Brain microvascular endothelial cell (primary cell): ENCODE results near the gene TBCE.

Experiments used
- DNase-seq: peaks from one replicate; pipeline ENCODE4 v3.0.0-alpha.2; 2020
- H3K27ac ChIP-seq: fragments of 250-450 bp; sonication (Bioruptor Pico); 2 replicates; pipeline ENCODE4 v1.5.1; 2020; ENCODE audit warnings: mild to moderate bottlenecking, moderate library complexity
- H3K27me3 ChIP-seq: fragments of 250-450 bp; sonication (Bioruptor Pico); replicated peaks from 2 replicates; pipeline ENCODE4 v1.5.1; 2020; ENCODE audit warnings: mild to moderate bottlenecking
- H3K36me3 ChIP-seq: fragments of 250-450 bp; sonication (Bioruptor Pico); replicated peaks from 2 replicates; pipeline ENCODE4 v1.5.1; 2020; ENCODE audit warnings: mild to moderate bottlenecking
- H3K4me3 ChIP-seq: 2 replicates; pipeline ENCODE4 v1.5.1; 2011; ENCODE audit warnings: low read depth, mild to moderate bottlenecking, control low read depth, low read length, moderate library complexity
- CTCF ChIP-seq: IDR thresholded peaks from 2 replicates; pipeline ENCODE4 v1.5.1; 2011; ENCODE audit warnings: low read depth, mild to moderate bottlenecking, moderate library complexity, low read length, control low read depth, inconsistent platforms; ENCODE audit errors: missing control alignments
- in situ Hi-C: cut with HindIII; loops from 2 replicates; pipeline ENCODE4 v1.10.0; 2017; ENCODE audit warnings: low sequenced_read_pairs, low pct_ligation_motif_present

The TBCE gene

GRCh38 chr1:235403593-235403992, 36.4 kb downstream of the TBCE start:
- Histone ChIP-seq H3K27ac (peak overlapping the region; percentile 45), H3K4me3 (no peak overlapping the region), H3K27me3 (no peaks in the 10 kb centered on the region), H3K36me3 (peaks cover 2% of the 10 kb centered on the region)
- in situ Hi-C loops = no loop called here
- TF ChIP-seq CTCF = no peak
- no peak for DNase-seq

GRCh38 chr1:235404190-235404589, 37.0 kb downstream of the TBCE start:
- in situ Hi-C loops = no loop called here
- no peak for DNase-seq
- no peak for TF ChIP-seq CTCF

GRCh38 chr1:235407419-235407818, 40.2 kb downstream of the TBCE start:
- Histone ChIP-seq H3K27ac (no peak overlapping the region), H3K36me3 (peaks cover 2% of the 10 kb centered on the region), H3K27me3 (no peaks in the 10 kb centered on the region), H3K4me3 (no peak overlapping the region)
- DNase-seq = no peak
- in situ Hi-C loops = no loop called here
- no peak for TF ChIP-seq CTCF

More at GRCh38 chr1:235404190-235404589, 37.0 kb downstream of the TBCE start:
- H3K4me3 ChIP-seq = no peak overlapping the region
- H3K27ac ChIP-seq = peak overlapping the region; percentile 45
- no peaks in the 10 kb centered on the region for H3K27me3 ChIP-seq
- peaks cover 2% of the 10 kb centered on the region for H3K36me3 ChIP-seq

GRCh38 chr1:235408503-235408960, 41.3 kb downstream of the TBCE start:
- no peak for DNase-seq
- TF ChIP-seq CTCF = no peak
- in situ Hi-C loops = no loop called here

GRCh38 chr1:235409042-235409820, 42.0 kb downstream of the TBCE start:
- DNase-seq = no peak
- H3K36me3 ChIP-seq = peaks cover under 1% of the 10 kb centered on the region
- H3K27me3 ChIP-seq = no peaks in the 10 kb centered on the region
- no peak for TF ChIP-seq CTCF
- H3K27ac ChIP-seq = no peak overlapping the region
- no peak overlapping the region for H3K4me3 ChIP-seq
- in situ Hi-C loops = no loop called here

More at GRCh38 chr1:235408503-235408960, 41.3 kb downstream of the TBCE start:
- no peaks in the 10 kb centered on the region for H3K27me3 ChIP-seq
- peaks cover 2% of the 10 kb centered on the region for H3K36me3 ChIP-seq
- H3K4me3 ChIP-seq = no peak overlapping the region
- no peak overlapping the region for H3K27ac ChIP-seq
